IMR-90 (cell line): ENCODE measurements around the gene DSCAM. TPM values are rescaled to one million over a fixed set of nuclear protein-coding genes. Genes with fewer than 3 reads are reported as not detected.

ENCODE experiments used
- ATAC-seq: fragments of 200-7000 bp; cut with Tn5 transposase; 2 replicates; pipeline ENCODE4 v1.9.1; 2020; ENCODE audit warnings: low read depth, mild to moderate bottlenecking, moderate library complexity
- BruUV-seq: library from RNA; stranded (reverse); fragments of 400-500 nt; replicated peaks from 2 replicates; lab custom pipeline; 2021; lab: Mats Ljungman, UMichigan
- CTCF ChIA-PET: fragments of 300-600 bp; formaldehyde crosslinking; extraction: SDS; loops from one replicate; lab custom pipeline; 2021; ENCODE audit warnings: antibody characterized with exemption; lab: Yijun Ruan, JAX
- POLR2A ChIA-PET: fragments of 300-600 bp; sonication (Branson Sonifier 250); formaldehyde crosslinking; loops from one replicate; lab custom pipeline; 2022; ENCODE audit warnings: antibody characterized with exemption; ENCODE audit not compliant: unreplicated experiment; lab: Charles Lee
- DNase-seq: peaks from one replicate; pipeline ENCODE4 v3.0.0; 2013
- H2AFZ ChIP-seq: replicated peaks from 2 replicates; pipeline ENCODE3; 2013; ENCODE audit warnings: low read length, mild to moderate bottlenecking; ENCODE audit not compliant: poor library complexity
- H2AK5ac ChIP-seq: 2 replicates; pipeline ENCODE4 v1.6.1; 2013; ENCODE audit warnings: low read depth, low read length, inconsistent platforms
- H2AK9ac ChIP-seq: replicated peaks from 2 replicates; pipeline ENCODE3; 2013; ENCODE audit warnings: mild to moderate bottlenecking, low read depth, low read length, moderate library complexity; ENCODE audit not compliant: poor library complexity
- H2BK120ac ChIP-seq: 2 replicates; pipeline ENCODE4 v1.6.1; 2013; ENCODE audit warnings: low read depth, low read length, inconsistent platforms
- H2BK15ac ChIP-seq: 3 replicates; pipeline ENCODE4 v1.6.1; 2013; ENCODE audit warnings: low read depth, low read length, inconsistent platforms
- H2BK20ac ChIP-seq: 2 replicates; pipeline ENCODE4 v1.6.1; 2013; ENCODE audit warnings: low read depth, mild to moderate bottlenecking, inconsistent platforms, low read length, moderate library complexity
- H2BK5ac ChIP-seq: 2 replicates; pipeline ENCODE4 v1.6.1; 2013; ENCODE audit warnings: mild to moderate bottlenecking, low read depth, low read length, inconsistent platforms; ENCODE audit not compliant: poor library complexity, severe bottlenecking
- H3K14ac ChIP-seq: replicated peaks from 2 replicates; pipeline ENCODE4 v1.6.1; 2013; ENCODE audit warnings: low read depth, low read length, inconsistent platforms
- H3K18ac ChIP-seq: 2 replicates; pipeline ENCODE4 v1.6.1; 2013; ENCODE audit warnings: low read depth, low read length, control low read depth
- H3K23ac ChIP-seq: 2 replicates; pipeline ENCODE4 v1.6.1; 2013; ENCODE audit warnings: low read depth, low read length, inconsistent platforms
- H3K27ac ChIP-seq: 2 replicates; pipeline ENCODE4 v1.5.1; 2013; ENCODE audit warnings: mild to moderate bottlenecking, control low read depth, low read length; ENCODE audit not compliant: insufficient read depth
- H3K27me3 ChIP-seq: 2 replicates; pipeline ENCODE4 v1.6.1; 2013; ENCODE audit warnings: low read length; ENCODE audit not compliant: control insufficient read depth, insufficient read depth
- H3K36me3 ChIP-seq: 2 replicates; pipeline ENCODE4 v1.6.1; 2013; ENCODE audit warnings: low read length, mixed read lengths; ENCODE audit not compliant: control insufficient read depth, insufficient read depth
- H3K4ac ChIP-seq: 2 replicates; pipeline ENCODE4 v1.6.1; 2013; ENCODE audit warnings: low read depth, low read length, inconsistent platforms
- H3K4me1 ChIP-seq: 2 replicates; pipeline ENCODE4 v1.6.1; 2013; ENCODE audit warnings: low read length, mixed read lengths; ENCODE audit not compliant: control insufficient read depth, insufficient read depth
- H3K4me2 ChIP-seq: 2 replicates; pipeline ENCODE4 v1.6.1; 2013; ENCODE audit warnings: low read depth, mild to moderate bottlenecking, control low read depth, low read length, moderate library complexity
- H3K4me3 ChIP-seq: 2 replicates; pipeline ENCODE4 v1.5.1; 2013; ENCODE audit warnings: low read depth, mild to moderate bottlenecking, control low read depth, low read length, moderate library complexity; ENCODE audit not compliant: insufficient read depth
- H3K56ac ChIP-seq: 2 replicates; pipeline ENCODE4 v1.6.1; 2013; ENCODE audit warnings: low read length, inconsistent platforms; ENCODE audit not compliant: insufficient read depth; ENCODE audit errors: extremely low read depth
- H3K79me1 ChIP-seq, 2 experiments: 2 replicates each; pipeline ENCODE4 v1.6.1; 2013; ENCODE audit warnings: low read length in 2 of 2, inconsistent platforms in 1 of 2, low read depth in 1 of 2
- H3K9ac ChIP-seq: 2 replicates; pipeline ENCODE4 v1.6.1; 2013; ENCODE audit warnings: low read depth, low read length, control low read depth
- H3K9me1 ChIP-seq: 2 replicates; pipeline ENCODE4 v1.6.1; 2013; ENCODE audit warnings: low read length, inconsistent platforms; ENCODE audit not compliant: insufficient read depth
- H3K9me3 ChIP-seq: 2 replicates; pipeline ENCODE4 v1.6.1; 2013; ENCODE audit warnings: low read length; ENCODE audit not compliant: control insufficient read depth, insufficient read depth
- H4K20me1 ChIP-seq: 2 replicates; pipeline ENCODE4 v1.6.1; 2013; ENCODE audit warnings: low read length, inconsistent platforms; ENCODE audit not compliant: insufficient read depth
- H4K5ac ChIP-seq: 2 replicates; pipeline ENCODE4 v1.6.1; 2013; ENCODE audit warnings: mild to moderate bottlenecking, low read depth, low read length, control low read depth
- H4K8ac ChIP-seq, 2 experiments: 2 replicates each; pipeline ENCODE4 v1.6.1; 2013; ENCODE audit warnings: low read depth in 2 of 2, low read length in 2 of 2, control low read depth in 1 of 2, inconsistent platforms in 1 of 2
- H4K91ac ChIP-seq: 2 replicates; pipeline ENCODE4 v1.6.1; 2013; ENCODE audit warnings: low read depth, low read length, inconsistent platforms; ENCODE audit not compliant: insufficient read depth
- BHLHE40 ChIP-seq: fragments of 150-350 bp; IDR thresholded peaks from 2 replicates; pipeline ENCODE4 v1.6.1; 2016; ENCODE audit warnings: mild to moderate bottlenecking, low read depth, low read length
- CEBPB ChIP-seq: IDR thresholded peaks from 2 replicates; pipeline ENCODE4 v1.6.1; 2012; ENCODE audit warnings: low read depth, low read length, improper control_type of control experiment
- CHD1 ChIP-seq: IDR thresholded peaks from 2 replicates; pipeline ENCODE4 v1.6.1; 2012; ENCODE audit warnings: low read depth, low read length, improper control_type of control experiment
- FOS ChIP-seq: fragments of 150-350 bp; IDR thresholded peaks from 2 replicates; pipeline ENCODE4 v1.6.1; 2016; ENCODE audit warnings: low read depth, low read length
- MAFK ChIP-seq: IDR thresholded peaks from 2 replicates; pipeline ENCODE4 v1.6.1; 2012; ENCODE audit warnings: low read depth, low read length, improper control_type of control experiment
- MAZ ChIP-seq: IDR thresholded peaks from 2 replicates; pipeline ENCODE4 v1.6.1; 2012; ENCODE audit warnings: low read depth, mild to moderate bottlenecking, low read length, improper control_type of control experiment, moderate library complexity, borderline replicate concordance
- MXI1 ChIP-seq: IDR thresholded peaks from 2 replicates; pipeline ENCODE4 v1.6.1; 2012; ENCODE audit warnings: low read depth, mild to moderate bottlenecking, low read length, moderate library complexity, borderline replicate concordance
- NFE2L2 ChIP-seq: fragments of 150-350 bp; IDR thresholded peaks from 2 replicates; pipeline ENCODE4 v1.6.1; 2016; ENCODE audit warnings: low read depth, mild to moderate bottlenecking, low read length
- POLR2A ChIP-seq: IDR thresholded peaks from 2 replicates; pipeline ENCODE4 v1.6.1; 2012; ENCODE audit warnings: mild to moderate bottlenecking, low read depth, low read length
- RAD21 ChIP-seq: IDR thresholded peaks from 2 replicates; pipeline ENCODE4 v1.6.1; 2012; ENCODE audit warnings: low read length, improper control_type of control experiment
- RCOR1 ChIP-seq: IDR thresholded peaks from 2 replicates; pipeline ENCODE4 v1.6.1; 2012; ENCODE audit warnings: mild to moderate bottlenecking, low read length, improper control_type of control experiment; ENCODE audit not compliant: insufficient replicate concordance
- RFX5 ChIP-seq: IDR thresholded peaks from 2 replicates; pipeline ENCODE4 v1.8.0; 2012; ENCODE audit warnings: low read depth, mild to moderate bottlenecking, low read length, moderate library complexity
- SMC3 ChIP-seq: fragments of 150-350 bp; IDR thresholded peaks from 2 replicates; pipeline ENCODE4 v1.6.1; 2016; ENCODE audit warnings: low read depth, mild to moderate bottlenecking, antibody characterized with exemption, low read length, moderate library complexity
- WGBS, 2 experiments: methylation state at CpG; one replicate each; pipeline versions ENCODE4 v1.1.5 to v1.1.7; 2013; ENCODE audit warnings: missing lambda C conversion rate in 2 of 2; ENCODE audit not compliant: insufficient read length in 1 of 2; ENCODE audit errors: extremely low coverage in 2 of 2; 5-methylcytosine and 5-hydroxymethylcytosine counted together
- dilution Hi-C: fragments of 300-500 bp; cut with HindIII; formaldehyde crosslinking; loops from one replicate; pipeline ENCODE4 v1.14.3; 2018; ENCODE audit warnings: low sequenced_read_pairs; ENCODE audit not compliant: unreplicated experiment
- in situ Hi-C: fragments of 300-500 bp; cut with MboI; formaldehyde crosslinking; loops from 3 replicates; pipeline ENCODE4 v1.14.3; 2019; ENCODE audit warnings: low sequenced_read_pairs, inconsistent platforms, mixed read lengths
- intact Hi-C: fragments of 100-400 bp; cut with micrococcal nuclease; formaldehyde crosslinking; loops from 2 replicates; pipeline ENCODE4 v1.10.0; 2022
- polyA plus RNA-seq, 3 experiments: library from polyadenylated mRNA; depleted of rRNA; stranded (reverse); fragments of >200 nt; gene quantifications; 2 replicates each; pipeline ENCODE4 v1.2.3, GENCODE V29; 2012; ENCODE audit warnings: low replicate concordance in 1 of 3
- total RNA-seq: library from RNA; depleted of rRNA; stranded (reverse); fragments of >200 nt; gene quantifications from 2 replicates; pipeline ENCODE4 v1.2.3, GENCODE V29; 2012
- TF ChIP-seq, protein P1 (sequence below): conservative IDR thresholded peaks from 2 replicates; pipeline ENCODE4 v1.5.1; 2012; ENCODE audit warnings: mild to moderate bottlenecking, low read depth, low read length, improper control_type of control experiment
- TF ChIP-seq, protein P2 (sequence below): fragments of 150-350 bp; IDR thresholded peaks from 2 replicates; pipeline ENCODE4 v1.6.1; 2017; ENCODE audit warnings: mild to moderate bottlenecking, antibody characterized with exemption, low read length, low read depth
- TF ChIP-seq, protein P3 (sequence below): fragments of 150-350 bp; IDR thresholded peaks from 2 replicates; pipeline ENCODE4 v1.6.1; 2016; ENCODE audit warnings: low read depth, mild to moderate bottlenecking, low read length, moderate library complexity, borderline replicate concordance

The DSCAM gene
- total and polyA plus RNA-seq, 2 of the 4 experiments (the other 2 are of a cell fraction) = under 0.01 to 0.02 TPM

DNA sequence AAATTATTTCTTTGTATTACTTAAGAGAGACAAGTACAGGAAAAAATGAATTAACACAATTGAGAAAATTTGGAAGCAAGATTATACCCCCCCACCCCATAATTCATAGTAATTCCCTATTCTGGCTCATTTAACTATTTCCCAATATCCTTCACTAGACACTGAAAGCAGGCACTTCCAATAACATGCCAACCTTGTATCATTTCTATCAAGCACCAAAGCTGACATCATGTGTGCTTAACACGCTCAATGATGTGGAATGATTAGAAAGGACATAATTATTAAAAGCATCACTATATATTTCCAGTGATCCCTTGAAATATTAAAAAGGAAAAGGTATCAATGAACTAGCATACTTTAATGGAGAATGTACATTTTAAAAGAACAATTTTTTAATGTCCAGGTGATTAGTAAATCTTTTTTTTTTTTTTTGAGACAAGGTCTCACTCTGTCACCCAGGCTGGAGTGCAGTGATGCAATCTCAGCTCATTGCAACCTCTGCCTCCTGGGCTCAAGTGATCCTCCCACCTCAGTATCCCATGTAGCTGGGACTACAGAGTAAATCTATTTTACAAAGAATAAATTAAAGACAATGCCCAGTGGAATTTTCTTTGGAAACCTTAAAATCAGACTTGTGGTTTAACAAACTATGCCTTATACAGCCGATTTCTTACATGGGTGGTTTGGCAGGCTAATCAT, 443.9 kb downstream of the DSCAM start:
- in situ Hi-C loops = no loop called here
- BruUV-seq = no TSS peak
- intact Hi-C loops = no loop called here
- H4K20me1 ChIP-seq = no peaks in the 10 kb centered on the region
- H3K27ac ChIP-seq = no peak overlapping the region
- H3K36me3 ChIP-seq = no peaks in the 10 kb centered on the region
- no peak for ATAC-seq
- H2BK5ac ChIP-seq = no peak overlapping the region
- H4K91ac ChIP-seq = no peak overlapping the region
- TF ChIP-seq CHD1 = no peak
- TF ChIP-seq, protein P1, sequence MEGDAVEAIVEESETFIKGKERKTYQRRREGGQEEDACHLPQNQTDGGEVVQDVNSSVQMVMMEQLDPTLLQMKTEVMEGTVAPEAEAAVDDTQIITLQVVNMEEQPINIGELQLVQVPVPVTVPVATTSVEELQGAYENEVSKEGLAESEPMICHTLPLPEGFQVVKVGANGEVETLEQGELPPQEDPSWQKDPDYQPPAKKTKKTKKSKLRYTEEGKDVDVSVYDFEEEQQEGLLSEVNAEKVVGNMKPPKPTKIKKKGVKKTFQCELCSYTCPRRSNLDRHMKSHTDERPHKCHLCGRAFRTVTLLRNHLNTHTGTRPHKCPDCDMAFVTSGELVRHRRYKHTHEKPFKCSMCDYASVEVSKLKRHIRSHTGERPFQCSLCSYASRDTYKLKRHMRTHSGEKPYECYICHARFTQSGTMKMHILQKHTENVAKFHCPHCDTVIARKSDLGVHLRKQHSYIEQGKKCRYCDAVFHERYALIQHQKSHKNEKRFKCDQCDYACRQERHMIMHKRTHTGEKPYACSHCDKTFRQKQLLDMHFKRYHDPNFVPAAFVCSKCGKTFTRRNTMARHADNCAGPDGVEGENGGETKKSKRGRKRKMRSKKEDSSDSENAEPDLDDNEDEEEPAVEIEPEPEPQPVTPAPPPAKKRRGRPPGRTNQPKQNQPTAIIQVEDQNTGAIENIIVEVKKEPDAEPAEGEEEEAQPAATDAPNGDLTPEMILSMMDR = no peak
- TF ChIP-seq RAD21 = no peak
- no peak for TF ChIP-seq CEBPB
- TF ChIP-seq RFX5 = no peak
- TF ChIP-seq SMC3 = no peak
- TF ChIP-seq MAFK = no peak
- no peak for TF ChIP-seq MAZ
- TF ChIP-seq POLR2A = no peak
- TF ChIP-seq RCOR1 = no peak
- no peak for TF ChIP-seq FOS
- TF ChIP-seq, protein P2, sequence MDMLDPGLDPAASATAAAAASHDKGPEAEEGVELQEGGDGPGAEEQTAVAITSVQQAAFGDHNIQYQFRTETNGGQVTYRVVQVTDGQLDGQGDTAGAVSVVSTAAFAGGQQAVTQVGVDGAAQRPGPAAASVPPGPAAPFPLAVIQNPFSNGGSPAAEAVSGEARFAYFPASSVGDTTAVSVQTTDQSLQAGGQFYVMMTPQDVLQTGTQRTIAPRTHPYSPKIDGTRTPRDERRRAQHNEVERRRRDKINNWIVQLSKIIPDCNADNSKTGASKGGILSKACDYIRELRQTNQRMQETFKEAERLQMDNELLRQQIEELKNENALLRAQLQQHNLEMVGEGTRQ = no peak
- no peak for TF ChIP-seq NFE2L2
- TF ChIP-seq, protein P3, sequence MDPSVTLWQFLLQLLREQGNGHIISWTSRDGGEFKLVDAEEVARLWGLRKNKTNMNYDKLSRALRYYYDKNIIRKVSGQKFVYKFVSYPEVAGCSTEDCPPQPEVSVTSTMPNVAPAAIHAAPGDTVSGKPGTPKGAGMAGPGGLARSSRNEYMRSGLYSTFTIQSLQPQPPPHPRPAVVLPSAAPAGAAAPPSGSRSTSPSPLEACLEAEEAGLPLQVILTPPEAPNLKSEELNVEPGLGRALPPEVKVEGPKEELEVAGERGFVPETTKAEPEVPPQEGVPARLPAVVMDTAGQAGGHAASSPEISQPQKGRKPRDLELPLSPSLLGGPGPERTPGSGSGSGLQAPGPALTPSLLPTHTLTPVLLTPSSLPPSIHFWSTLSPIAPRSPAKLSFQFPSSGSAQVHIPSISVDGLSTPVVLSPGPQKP = no peak
- no peak for TF ChIP-seq MXI1
- no peak for TF ChIP-seq BHLHE40
- H3K9me1 ChIP-seq = no peaks in the 10 kb centered on the region
- no peaks in the 10 kb centered on the region for H3K79me1 ChIP-seq
- no peak overlapping the region for H3K56ac ChIP-seq
- no peak overlapping the region for H2AK9ac ChIP-seq
- no peak overlapping the region for H3K4ac ChIP-seq
- H3K14ac ChIP-seq = no peak overlapping the region
- no peak overlapping the region for H4K8ac ChIP-seq
- no peak overlapping the region for H3K23ac ChIP-seq
- no peak overlapping the region for H3K9ac ChIP-seq
- ChIA-PET CTCF (interaction anchor here (0.6 to 0.7 kb wide), 2 partner anchors 10 to 618 kb away, joined by 3 read pairs; no protein-coding TSS in a partner anchor), POLR2A (no interaction called here)
- H3K4me2 ChIP-seq = no peak overlapping the region
- no peak overlapping the region for H4K5ac ChIP-seq
- H2BK120ac ChIP-seq = no peak overlapping the region
- no CpG with 5 or more reads among the region's 2 CpGs for WGBS, 2 experiments
- no peak overlapping the region for H3K4me3 ChIP-seq
- no peaks in the 10 kb centered on the region for H3K4me1 ChIP-seq
- H3K18ac ChIP-seq = no peak overlapping the region
- H3K9me3 ChIP-seq = peaks cover 15% of the 10 kb centered on the region
- H2AK5ac ChIP-seq = no peak overlapping the region
- dilution Hi-C loops = no loop called here
- H2AFZ ChIP-seq = no peak overlapping the region
- DNase-seq = no peak
- no peak overlapping the region for H2BK20ac ChIP-seq
- H3K27me3 ChIP-seq = no peaks in the 10 kb centered on the region
- H2BK15ac ChIP-seq = no peak overlapping the region
